Ishikawa (cell line): ENCODE data around the gene DDX31.

Experiments used
- CEBPB ChIP-seq: IDR thresholded peaks from 2 replicates; pipeline ENCODE4 v1.6.1; 2012
- CREB1 ChIP-seq: IDR thresholded peaks from 2 replicates; pipeline ENCODE4 v1.6.1; 2012; ENCODE audit warnings: low read depth
- EGR1 ChIP-seq: IDR thresholded peaks from 2 replicates; pipeline ENCODE4 v1.6.1; 2012
- EP300 ChIP-seq: IDR thresholded peaks from 2 replicates; pipeline ENCODE4 v1.6.1; 2012; ENCODE audit warnings: borderline replicate concordance
- FOXM1 ChIP-seq: IDR thresholded peaks from 2 replicates; pipeline ENCODE4 v1.6.1; 2012; ENCODE audit warnings: low read depth, borderline replicate concordance
- MAX ChIP-seq: IDR thresholded peaks from 2 replicates; pipeline ENCODE4 v1.6.1; 2012
- NFIC ChIP-seq: IDR thresholded peaks from 2 replicates; pipeline ENCODE4 v1.6.1; 2012
- RAD21 ChIP-seq: IDR thresholded peaks from 2 replicates; pipeline ENCODE4 v1.6.1; 2012; ENCODE audit warnings: low read depth
- TAF1 ChIP-seq: IDR thresholded peaks from 2 replicates; pipeline ENCODE4 v1.6.1; 2012; ENCODE audit warnings: low read depth, mild to moderate bottlenecking
- TCF12 ChIP-seq: IDR thresholded peaks from 2 replicates; pipeline ENCODE4 v1.6.1; 2012; ENCODE audit warnings: low read depth
- TEAD4 ChIP-seq: IDR thresholded peaks from 2 replicates; pipeline ENCODE4 v1.6.1; 2012
- USF1 ChIP-seq: IDR thresholded peaks from 2 replicates; pipeline ENCODE4 v1.6.1; 2012
- YY1 ChIP-seq: IDR thresholded peaks from 2 replicates; pipeline ENCODE4 v1.6.1; 2012; ENCODE audit warnings: low read depth
- ZBTB7A ChIP-seq: IDR thresholded peaks from 2 replicates; pipeline ENCODE4 v1.6.1; 2012; ENCODE audit warnings: low read depth
- TF ChIP-seq, protein P1 (sequence below): IDR thresholded peaks from 2 replicates; pipeline ENCODE4 v1.6.1; 2012; ENCODE audit warnings: low read depth, mild to moderate bottlenecking

DDX31 gene

GRCh38 chr9:132708239-132708638, 38.5 kb upstream of the DDX31 start:
- TF ChIP-seq USF1 (no peak), YY1 (no peak), RAD21 (no peak), CEBPB (no peak), TAF1 (no peak), NFIC (no peak), FOXM1 (no peak), CREB1 (no peak), EP300 (no peak), TCF12 (no peak), ZBTB7A (no peak), MAX (no peak), EGR1 (no peak), TEAD4 (no peak)
- TF ChIP-seq, protein P1, sequence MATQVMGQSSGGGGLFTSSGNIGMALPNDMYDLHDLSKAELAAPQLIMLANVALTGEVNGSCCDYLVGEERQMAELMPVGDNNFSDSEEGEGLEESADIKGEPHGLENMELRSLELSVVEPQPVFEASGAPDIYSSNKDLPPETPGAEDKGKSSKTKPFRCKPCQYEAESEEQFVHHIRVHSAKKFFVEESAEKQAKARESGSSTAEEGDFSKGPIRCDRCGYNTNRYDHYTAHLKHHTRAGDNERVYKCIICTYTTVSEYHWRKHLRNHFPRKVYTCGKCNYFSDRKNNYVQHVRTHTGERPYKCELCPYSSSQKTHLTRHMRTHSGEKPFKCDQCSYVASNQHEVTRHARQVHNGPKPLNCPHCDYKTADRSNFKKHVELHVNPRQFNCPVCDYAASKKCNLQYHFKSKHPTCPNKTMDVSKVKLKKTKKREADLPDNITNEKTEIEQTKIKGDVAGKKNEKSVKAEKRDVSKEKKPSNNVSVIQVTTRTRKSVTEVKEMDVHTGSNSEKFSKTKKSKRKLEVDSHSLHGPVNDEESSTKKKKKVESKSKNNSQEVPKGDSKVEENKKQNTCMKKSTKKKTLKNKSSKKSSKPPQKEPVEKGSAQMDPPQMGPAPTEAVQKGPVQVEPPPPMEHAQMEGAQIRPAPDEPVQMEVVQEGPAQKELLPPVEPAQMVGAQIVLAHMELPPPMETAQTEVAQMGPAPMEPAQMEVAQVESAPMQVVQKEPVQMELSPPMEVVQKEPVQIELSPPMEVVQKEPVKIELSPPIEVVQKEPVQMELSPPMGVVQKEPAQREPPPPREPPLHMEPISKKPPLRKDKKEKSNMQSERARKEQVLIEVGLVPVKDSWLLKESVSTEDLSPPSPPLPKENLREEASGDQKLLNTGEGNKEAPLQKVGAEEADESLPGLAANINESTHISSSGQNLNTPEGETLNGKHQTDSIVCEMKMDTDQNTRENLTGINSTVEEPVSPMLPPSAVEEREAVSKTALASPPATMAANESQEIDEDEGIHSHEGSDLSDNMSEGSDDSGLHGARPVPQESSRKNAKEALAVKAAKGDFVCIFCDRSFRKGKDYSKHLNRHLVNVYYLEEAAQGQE = no peak

DNA sequence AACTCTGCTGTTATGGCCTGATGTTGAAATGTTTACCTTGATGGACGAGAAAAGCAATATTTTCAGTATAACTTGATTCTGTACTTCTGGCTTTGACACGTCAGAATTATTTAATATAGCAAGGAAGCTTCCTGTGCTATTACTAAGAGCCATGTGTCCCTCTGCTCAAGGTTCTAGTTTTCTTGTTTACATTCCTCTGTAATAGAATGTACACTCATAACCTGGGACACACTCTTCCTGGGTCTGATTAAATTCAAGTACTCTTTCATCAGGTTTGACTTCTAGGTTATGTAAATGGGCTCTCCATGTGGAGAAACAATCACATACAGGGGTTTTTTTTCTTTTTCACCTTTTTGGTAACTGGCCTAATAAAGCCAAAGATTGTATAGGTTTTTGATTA, 33.6 kb upstream of the DDX31 start:
- TF ChIP-seq NFIC = no peak
- no peak for TF ChIP-seq FOXM1
- no peak for TF ChIP-seq YY1
- TF ChIP-seq TAF1 = no peak
- no peak for TF ChIP-seq RAD21
- no peak for TF ChIP-seq EGR1
- no peak for TF ChIP-seq USF1
- no peak for TF ChIP-seq CEBPB
- TF ChIP-seq, protein P1 = no peak
- TF ChIP-seq TEAD4 = no peak
- no peak for TF ChIP-seq CREB1
- TF ChIP-seq EP300 = no peak

DNA sequence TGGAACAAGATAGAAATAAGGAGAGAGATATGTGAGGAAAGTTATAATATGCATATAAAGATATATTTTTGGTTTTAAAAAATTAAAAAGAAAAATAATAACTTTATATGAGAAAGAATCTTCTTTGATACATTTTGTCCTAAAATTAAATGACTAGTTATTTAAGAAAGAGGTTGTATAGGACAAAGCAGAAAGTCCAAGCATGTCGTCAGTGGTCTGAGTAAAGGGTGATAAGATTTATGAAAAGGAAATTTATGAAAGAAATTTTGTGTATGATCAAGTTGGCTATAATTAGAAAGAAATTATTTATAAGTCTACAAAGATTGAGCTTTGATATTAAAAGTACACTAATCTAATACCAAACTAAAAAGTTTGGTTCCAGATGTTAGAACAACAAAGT, 32.5 kb upstream of the DDX31 start:
- no peak for TF ChIP-seq CEBPB
- no peak for TF ChIP-seq CREB1
- TF ChIP-seq, protein P1 = no peak
- no peak for TF ChIP-seq NFIC
- no peak for TF ChIP-seq ZBTB7A
- no peak for TF ChIP-seq USF1
- no peak for TF ChIP-seq EGR1
- no peak for TF ChIP-seq TCF12
- no peak for TF ChIP-seq EP300
- no peak for TF ChIP-seq YY1
- TF ChIP-seq RAD21 = no peak
- no peak for TF ChIP-seq MAX

GRCh38 chr9:132699956-132700355, 30.2 kb upstream of the DDX31 start:
- no peak for TF ChIP-seq EGR1
- TF ChIP-seq NFIC = no peak
- no peak for TF ChIP-seq RAD21

DNA sequence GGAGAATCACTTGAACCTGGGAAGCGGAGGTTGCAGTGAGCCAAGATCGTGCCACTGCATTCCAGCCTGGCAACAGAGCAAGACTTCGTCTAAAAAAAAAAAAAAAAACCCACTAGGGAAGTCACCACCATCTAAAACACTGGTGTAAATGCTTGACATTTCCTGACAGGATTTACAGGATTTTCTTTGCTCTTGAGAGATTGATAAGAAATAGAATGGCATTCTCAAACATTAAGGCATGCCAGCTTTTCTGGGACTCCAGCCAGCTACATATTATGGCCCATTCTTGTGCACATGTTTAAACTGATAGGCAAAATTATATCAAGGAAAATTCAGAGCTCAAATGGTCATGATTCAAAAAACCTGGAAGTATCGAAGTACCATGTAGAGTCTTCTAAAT, 29.2 kb upstream of the DDX31 start:
- TF ChIP-seq EGR1 (no peak), FOXM1 (no peak), USF1 (no peak), YY1 (no peak), TCF12 (no peak)
